Inferior parietal cortex (tissue), 1 donor: ENCODE measurements around the gene TNFRSF21.
"Not testable (repeated sequence)": the region's sequence is repeated elsewhere in the genome, so short reads cannot be mapped to it uniquely, and the experiment has no call there.

Experiments
- DNase-seq: peaks from one replicate; pipeline ENCODE4 v3.0.0-alpha.2; 2016; ENCODE audit errors: extremely low spot score

Gene TNFRSF21

DNA sequence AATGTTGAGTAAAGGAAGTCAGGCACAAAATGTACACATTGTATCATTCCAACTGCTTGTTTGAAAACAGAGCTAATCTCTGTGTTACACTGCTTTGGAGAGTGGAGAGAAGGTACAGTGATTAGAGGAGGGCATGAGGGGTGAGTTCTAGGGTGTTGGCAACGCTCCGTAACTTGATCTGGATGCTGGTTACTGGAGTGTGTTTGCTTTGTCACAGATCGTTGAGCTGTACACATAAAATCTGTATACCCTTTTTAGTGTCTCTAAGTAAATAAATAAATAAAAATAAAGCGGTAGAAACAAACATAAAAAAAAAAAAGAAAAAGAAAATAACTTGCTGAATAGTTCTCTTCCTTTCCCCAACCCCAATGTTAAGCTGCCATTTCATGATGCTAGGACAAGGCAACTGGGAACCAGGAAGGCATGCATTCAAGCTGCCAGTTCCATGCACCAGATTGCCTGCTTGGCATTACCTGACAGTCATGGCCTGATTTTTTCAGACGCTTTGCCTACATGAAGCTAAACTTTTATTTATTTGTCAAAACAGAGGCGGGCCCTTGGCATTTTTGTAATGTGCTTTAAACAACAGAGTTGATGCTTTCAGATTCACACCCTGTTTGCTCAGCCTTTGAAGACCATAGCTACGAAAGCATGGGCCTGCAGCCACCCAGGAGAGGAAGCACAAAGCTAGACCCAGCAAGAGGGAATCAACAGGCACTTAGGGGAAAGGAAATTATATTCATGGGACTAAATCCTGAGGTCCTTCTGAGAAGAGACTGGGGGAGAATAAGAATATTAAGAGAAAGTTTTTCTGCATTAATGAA lies 21.2 kb downstream of the TNFRSF21 start:
- DNase-seq: no peak

DNA sequence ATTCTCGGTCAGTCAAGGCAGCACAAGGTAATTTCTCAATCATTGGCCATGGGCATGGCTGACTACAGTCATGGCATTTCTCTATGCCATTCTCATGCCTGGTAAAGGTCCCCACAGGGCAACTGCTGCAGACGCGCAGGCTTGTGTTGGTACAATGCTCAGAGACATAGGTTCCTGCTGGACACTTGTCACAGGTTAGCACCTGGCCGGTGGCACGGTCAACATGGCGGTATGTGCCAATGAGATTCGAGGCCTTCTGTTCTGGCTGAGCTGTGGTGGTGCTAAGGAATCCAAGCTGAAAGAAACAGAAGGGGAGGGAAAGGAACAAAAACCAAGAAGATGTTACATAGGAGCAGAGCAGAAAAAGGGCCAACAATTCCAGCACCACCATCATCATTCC lies 23.4 kb downstream of the TNFRSF21 start:
- DNase-seq: no peak

DNA sequence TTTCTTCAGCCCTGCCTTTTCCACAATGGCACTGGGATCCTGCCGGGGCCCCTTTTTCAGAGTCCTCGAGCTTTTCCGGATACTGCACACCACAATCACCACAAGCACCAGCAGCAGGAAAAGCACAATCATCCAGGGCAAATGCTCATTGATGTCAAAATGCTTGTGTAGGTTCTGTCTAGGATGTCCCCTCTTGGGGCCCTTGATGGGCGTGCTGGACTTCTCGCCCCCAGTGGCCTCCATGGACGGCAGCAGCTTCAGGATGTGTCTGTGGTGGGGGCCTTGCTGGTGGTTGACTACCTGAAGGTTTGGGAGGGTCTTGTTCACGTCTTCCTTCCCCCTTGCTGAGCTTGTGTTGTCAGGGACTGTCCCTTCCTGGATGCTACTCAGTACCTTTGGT lies 25.7 kb downstream of the TNFRSF21 start:
- no peak for DNase-seq

DNA sequence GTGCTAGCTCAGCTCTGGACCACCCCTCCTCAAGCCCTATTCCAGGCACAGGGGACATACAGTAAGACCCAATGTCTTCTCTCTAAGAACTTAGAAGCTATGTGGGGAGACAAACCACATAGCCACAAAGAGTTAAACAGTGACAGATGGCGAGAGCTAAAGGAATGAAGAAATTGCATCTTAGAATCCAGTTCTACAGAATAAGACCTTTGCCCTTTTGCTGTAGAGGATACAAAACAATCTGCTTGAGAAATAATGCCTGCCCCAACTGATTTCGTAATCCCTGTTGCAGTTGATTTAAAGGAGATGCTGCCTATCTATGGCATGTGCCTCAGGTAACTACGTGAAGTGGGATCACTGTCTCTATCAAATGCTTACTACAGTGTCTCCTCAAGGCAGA lies 31.2 kb downstream of the TNFRSF21 start:
- no peak for DNase-seq

DNA sequence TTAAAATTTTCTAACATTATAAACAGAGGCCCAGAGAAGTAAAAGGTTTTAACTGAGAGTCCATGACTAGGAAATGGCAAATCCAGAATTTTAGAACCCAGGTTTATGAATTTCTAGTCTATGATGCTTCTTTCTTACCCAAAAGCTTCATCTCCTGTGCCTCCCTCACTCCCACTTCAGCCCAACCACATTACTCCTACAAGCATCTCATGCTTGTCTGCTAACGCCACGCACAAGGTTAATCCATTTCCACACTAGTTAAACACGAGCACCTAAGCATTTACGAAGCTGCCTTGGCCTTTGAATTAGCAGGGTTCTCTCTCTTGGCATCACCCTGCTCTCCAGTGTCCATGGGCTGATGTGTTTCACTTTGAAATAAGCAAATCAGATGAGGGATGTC lies 32.0 kb downstream of the TNFRSF21 start:
- no peak for DNase-seq

DNA sequence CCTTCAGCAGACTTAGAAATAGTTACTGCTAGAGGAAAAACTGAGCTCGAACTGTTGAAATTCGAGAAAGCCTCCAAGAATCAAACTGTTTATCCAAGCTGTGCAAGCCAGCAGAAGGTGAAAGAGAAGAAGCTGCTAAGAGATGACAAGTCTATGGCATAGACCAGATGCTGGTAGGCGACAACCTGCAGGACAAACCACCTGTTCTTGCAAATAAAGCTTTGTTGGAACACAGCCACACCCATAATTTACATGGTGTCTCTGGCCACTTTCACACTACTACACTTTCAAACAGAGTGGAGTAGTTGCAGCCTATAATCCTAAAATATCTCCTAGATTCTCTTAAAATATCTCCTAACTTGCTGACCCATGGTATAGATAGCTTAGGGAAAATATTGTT lies 33.3 kb downstream of the TNFRSF21 start:
- peak; percentile 46 for DNase-seq

DNA sequence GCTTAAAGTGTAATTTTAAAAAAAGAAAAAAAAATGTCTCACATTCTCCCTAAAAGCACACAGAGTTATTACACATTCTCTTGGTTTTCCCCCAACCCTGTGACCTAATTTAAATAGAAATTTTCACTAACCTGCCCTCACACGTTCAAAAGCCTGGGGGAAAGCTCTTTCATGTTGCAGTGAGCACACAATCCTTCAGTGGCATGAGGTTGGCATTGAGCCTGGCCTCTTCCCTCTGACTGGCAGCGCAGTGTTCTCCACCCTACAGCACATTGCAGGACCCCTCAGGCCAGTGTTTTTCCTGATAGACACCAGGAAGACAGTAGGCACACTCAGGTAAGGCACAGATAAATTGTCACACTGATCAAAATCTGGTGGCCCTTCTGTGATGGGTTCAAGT lies 34.1 kb downstream of the TNFRSF21 start:
- DNase-seq: no peak

DNA sequence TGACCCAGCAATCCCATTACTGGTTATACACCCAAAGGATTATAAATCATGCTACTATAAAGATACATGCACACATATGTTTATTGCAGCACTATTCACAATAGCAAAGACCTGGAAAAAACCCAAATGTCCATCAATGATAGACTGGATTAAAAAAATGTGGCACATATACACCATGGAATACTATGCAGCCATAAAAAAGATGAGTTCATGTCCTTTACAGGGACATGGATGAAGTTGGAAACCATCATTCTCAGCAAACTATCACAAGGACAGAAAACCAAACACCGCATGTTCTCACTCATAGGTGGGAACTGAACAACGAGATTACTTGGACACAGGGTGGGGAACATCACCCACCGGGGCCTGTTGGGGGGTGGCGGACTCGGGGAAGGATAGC lies 34.6 kb downstream of the TNFRSF21 start:
- not testable (repeated sequence) for DNase-seq

DNA sequence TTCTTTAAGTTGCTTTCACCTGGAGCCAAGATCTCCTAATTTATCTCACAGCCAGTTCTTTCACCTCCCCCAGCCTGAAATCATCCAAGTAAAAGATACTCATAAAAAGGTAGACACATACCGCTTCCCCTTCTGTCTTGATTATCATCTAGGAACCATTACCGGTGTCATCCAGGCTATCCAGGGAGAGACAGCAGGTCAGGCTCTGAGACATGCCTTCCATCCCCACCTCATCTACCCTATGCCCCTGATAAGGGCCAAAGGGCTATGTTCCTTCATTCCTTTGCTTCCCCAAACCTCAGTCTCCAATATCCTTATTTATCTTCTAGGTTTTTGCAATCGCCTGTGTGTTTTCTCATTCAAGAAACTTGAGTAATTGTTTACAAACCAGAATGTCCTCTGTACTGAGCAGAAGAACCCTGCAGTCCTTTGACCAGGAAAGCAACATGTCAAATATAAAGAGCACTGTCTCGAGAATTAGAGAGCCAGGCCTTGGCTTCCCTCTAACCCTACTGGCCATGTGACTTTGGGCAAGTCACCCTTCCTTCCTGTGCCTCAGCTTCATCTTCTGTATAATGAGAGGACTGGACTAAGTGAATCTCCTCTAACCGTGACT lies 41.0 kb downstream of the TNFRSF21 start:
- no peak for DNase-seq

DNA sequence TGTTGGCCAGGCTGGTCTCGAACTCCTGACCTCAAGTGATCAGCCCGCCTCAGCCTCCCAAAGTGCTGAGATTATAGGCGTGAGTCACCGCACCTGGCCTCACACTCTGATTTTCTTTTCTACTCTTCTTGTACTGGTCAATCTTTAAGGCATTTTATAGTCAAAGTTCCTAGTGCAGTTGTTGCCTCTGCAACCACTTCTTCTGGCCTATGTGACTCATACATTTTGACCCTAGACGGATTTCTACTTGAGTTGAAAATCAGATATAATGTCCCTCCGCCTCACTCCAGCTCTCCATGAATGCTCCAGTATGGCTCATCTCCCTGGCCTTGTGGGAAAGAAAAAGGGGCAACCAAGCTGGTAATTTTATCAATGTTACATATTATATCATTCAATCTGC lies 42.4 kb downstream of the TNFRSF21 start:
- DNase-seq: no peak

DNA sequence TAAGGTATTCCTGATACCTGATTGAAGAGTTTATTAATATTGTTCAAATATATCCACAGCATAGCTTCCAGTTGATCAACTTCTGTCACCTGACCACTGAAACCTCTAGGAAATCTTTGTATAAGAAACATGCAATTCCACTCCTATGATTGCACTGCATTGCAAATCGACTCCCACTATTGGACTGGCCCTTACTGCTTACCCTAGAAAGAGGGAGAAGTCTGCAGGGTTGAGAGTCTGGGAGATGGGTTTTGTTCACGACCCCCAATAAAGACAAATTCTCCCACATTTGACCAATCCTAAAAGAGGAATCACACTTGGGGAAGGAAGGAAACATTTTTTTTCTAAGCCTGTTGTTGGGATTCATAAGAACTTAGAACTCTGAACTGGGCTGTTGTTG lies 43.7 kb downstream of the TNFRSF21 start:
- no peak for DNase-seq

DNA sequence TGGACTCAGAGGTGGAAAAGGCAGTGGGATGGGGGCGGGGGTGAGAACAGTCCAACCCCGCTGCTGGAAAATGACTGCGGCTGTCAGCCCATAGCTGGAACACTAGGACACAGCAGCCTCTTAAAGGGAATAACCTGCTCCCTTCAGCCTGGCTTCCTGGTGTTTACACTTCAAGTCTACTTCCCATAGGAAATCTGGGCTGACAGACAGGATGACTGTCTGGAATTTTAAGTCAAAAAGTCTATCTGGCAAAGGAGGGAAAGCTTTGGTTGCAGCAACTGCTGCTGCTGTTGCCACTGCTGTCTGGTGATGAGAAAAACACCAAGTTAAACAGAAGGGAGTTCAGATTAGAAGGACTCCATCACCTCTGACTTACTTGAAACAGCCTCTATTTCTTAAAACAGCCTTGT lies 44.9 kb downstream of the TNFRSF21 start:
- no peak for DNase-seq

DNA sequence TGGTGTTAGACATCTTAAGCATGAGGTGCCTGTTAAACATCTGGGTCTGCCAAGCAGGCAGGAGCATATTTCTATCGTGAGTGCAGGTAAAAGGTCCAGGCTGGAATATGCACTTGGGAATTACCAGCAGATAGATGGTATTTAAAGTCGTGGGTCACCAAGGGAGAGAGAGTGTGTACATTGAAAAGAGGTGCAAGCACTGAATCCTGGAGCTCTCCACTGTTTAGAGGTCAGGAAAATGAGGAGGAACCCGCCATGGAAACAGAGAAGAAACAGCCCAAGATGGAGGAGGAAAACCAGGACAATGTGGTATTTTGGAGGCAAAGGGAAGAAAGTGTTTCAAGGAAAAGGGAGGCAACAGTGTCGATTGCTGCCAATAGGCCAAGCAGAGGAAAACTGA lies 46.4 kb downstream of the TNFRSF21 start:
- no peak for DNase-seq

DNA sequence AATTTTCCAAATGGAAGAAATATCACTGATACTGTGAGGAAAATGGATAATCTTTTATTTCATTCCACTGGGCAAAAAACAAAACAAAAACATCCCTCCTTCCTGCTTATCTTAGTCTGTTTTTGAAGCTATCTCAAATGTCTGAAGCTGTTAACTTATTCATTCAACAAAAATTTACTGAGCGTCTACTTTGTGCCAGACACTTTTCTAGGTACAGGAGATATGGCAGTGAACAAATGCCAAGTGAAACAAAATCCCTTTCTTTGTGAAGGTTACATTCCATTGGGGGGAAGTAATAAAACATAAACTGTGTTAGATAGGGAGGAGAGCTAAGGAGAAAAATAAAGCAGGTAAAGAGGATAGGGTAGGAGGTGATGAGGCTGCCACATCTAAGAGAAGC lies 47.5 kb downstream of the TNFRSF21 start:
- no peak for DNase-seq

DNA sequence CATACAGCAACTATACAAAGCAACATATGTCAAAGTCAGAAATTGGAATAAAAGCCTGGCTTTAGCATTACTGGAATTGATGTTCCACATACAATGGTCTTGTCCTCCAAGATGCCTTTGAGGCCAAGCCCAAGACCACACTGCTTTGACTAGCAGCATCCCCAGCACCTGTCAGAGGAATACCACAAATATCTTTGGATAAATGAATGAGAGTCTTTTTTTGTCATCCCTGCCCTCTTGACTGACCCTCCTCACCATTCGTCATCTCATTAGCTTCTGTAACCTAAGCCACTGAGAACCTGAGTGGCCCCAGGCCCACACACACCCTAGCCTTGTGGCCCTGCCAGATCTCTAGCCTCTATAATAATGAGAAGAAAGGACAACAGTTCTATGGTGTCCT lies 48.5 kb downstream of the TNFRSF21 start:
- no peak for DNase-seq

DNA sequence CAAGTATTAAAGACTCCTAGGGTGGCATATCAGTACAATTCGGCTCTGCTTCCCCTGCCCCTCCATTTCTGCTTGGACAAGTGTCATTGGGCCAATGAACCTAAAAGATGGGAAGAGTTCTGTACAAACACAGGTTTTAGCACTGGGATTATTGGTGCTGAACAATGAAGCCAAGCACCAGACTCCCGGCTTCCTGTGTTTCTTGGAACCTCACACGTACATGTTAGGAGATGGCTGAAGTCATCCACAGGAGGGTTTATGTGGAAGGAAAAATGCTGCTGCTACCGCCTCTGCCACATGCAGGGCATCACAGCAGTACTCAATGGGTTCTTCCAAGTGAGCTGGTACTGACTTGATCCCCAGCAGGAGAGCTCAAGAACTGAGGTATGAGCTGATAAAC lies 49.7 kb downstream of the TNFRSF21 start:
- no peak for DNase-seq

DNA sequence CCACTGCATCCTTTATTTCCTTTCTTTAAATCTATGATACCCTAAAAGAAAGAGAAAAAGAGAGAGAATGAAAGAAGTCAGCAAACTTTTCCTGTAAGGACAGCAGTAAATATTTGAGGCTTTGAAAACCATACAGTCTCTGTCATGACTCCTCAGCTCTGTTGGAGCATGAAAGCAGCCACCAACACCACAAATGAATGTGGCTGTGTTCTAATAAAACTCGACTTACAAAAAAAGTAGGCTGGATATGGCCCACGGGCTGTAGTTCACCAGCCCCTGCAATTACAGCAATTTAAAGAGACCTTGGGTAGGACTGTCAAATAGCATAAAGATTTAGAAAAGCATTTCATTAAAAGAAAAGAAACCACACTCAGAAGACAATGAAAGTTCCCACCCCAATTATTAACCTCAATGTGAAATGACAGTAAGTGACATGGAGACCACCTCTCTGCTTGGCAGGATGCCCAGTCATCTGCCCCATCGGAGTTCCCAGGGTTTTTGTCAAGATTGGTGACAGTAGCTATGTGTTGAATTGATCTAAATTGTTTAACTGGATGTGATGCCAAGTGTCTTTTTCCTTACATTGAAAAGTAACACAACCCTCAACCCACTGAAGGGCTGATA lies 50.9 kb downstream of the TNFRSF21 start:
- DNase-seq: no peak

DNA sequence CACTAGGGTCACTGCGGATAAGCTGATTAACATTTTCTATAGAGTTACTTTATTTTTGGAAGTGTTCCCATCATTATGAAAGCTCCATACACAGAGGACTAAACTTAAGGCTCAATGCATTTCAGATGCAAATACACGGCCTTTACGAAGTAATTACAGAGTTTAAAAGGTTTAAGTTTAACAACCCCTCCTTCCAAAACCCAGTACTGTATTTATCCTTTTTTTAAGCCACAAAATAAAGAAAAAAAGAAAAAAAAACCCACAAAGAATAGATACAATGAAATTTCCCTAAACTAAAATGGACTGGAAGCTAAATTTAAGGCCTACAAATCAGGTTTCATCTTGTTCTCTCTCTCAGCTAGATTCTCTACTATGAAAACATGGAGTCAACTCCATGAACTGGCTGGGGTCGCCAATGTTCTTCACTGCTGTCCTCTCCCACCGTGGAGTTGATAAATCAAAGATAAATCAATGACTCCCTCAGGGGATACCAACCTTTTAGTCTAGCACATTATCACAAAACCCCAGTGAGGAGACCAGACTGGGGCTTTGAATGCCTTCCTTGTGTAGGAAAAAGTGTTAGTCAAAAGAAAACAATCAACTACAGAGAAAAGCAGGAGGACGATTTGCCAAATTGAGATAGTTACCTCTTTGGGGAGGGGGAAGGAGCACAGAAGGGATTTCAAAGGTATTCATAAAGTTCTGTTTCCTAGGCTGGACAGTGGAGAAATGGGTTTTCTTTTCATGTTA lies 52.5 kb downstream of the TNFRSF21 start:
- DNase-seq: no peak

DNA sequence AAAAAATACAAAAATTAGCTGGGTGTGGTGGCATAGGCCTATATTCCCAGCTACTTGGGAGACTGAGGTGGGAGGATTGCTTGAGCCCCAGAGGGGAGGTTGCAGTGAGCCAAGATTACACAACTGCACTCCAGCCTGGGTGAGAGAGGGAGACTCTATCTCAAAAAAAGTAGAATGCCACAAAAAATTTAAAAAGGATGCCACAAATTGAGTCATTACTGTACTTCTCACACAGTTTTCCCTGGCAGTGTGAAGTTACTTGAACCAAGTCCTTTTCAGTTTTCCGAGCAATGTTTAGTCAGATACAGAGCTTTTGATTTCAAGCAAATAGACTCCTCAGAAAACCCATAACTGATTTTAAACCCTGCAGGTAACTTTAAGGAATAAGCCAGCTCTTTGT lies 53.3 kb downstream of the TNFRSF21 start:
- no peak for DNase-seq

DNA sequence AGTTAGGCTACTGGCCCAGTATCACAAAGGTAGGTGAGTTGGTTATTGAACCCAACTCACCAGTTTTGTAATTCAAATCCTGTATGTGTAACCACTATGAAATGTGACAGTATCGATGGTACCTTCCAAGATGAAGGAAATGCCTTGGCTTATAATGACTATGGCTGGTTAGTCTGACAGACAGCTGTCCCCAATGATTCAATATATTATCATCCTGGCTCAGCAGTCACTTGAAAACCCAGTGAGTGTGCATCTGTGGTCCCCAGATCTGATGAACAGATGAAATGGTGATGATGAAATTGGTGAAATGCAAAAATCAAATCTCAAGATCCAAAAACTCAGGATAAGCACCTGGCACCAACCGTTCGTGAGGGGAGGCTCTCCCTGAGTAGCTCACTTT lies 54.8 kb downstream of the TNFRSF21 start:
- no peak for DNase-seq

DNA sequence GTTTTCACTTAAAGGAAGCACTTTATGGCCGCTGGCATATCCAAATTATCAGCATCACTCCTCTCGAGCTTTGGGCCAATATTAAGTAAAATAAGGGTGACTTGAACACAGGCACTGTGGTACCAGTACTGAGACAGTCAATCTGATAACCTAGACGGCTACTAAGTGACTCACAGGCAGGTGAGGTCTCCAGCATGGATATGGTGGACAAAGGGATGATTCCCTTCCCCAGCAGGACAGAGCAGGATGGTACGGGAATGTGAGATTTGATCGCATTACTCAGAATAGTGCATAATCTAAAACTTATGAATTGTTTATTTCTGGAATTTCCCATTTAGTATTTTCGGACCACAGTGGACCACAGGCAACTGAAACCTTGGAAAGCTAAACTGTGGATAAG lies 55.7 kb downstream of the TNFRSF21 start:
- no peak for DNase-seq

DNA sequence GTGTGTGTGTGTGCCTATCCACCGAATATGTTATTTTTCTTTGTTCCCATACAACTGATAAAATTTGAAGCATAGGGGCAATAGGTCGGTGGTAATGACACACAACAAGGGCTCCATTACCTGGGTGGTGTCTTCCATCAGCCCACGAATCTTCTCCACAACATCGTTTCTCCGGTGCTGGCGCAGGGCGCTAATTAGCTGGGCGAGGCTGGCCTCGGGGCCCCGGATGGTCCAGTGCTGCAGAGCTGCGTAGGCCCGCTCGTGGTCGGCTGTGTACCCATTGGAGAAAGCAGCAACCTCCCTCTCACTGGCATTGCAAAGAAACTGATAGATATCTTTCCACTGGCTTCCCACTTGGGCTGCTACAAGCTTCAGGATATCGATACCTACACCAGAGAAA lies 56.6 kb downstream of the TNFRSF21 start:
- DNase-seq: no peak
